ENCODE results near the gene WDR20.

DNA sequence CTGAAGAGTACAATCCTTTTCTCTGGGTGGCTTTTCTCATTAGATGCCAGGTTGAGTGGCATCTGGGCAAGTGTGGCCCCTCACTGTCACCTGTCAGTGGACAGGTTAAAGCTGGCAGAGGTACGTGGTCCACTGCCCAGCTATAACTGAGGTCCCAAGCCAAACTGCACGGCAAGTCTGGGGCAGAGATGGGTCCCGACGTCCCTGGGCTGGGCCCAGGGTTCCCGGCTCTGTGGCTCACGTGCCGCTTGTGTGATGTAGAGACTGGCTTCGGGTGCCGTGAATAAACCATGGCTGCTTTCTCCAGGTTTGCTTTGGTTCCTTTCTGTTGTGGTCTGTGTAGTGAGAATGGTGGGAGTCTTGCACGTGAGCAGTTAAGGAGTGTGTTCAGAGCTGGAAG is 77.7 kb downstream of the WDR20 start:
- TF ChIP-seq CTCF (conservative IDR thresholded peaks at IDR 0.05; ENCODE audit: low read length) (no peak), EZH2phosphoT487 (IDR thresholded peaks at IDR 0.05; ENCODE audit: borderline replicate concordance, low read depth, low read length) (no peak)
